GM23338 (cell line): ENCODE data around the gene MAP2K5. TPM values are rescaled to one million over a fixed set of nuclear protein-coding genes. Genes with fewer than 3 reads are reported as not detected.

ENCODE experiments used
- ATAC-seq: fragments of 200-7000 bp; cut with Tn5 transposase; 3 replicates; pipeline ENCODE4 v1.9.1; 2020
- DNase-seq: peaks from one replicate; pipeline ENCODE4 v3.0.0-alpha.2; 2015; ENCODE audit warnings: low spot score
- H2AFZ ChIP-seq: fragments of 200-600 bp; sonication (generic); 2 replicates; pipeline ENCODE4 v1.8.0; 2016; ENCODE audit warnings: antibody characterized with exemption, mild to moderate bottlenecking, moderate library complexity
- H3F3A ChIP-seq: fragments of 200-600 bp; sonication (generic); replicated peaks from 2 replicates; pipeline ENCODE4 v1.8.0; 2017; ENCODE audit warnings: antibody characterized with exemption, mixed run types, low read depth
- H3K27ac ChIP-seq: fragments of 200-600 bp; sonication (generic); 2 replicates; pipeline ENCODE4 v1.6.1; 2016; ENCODE audit warnings: low read depth
- H3K27me3 ChIP-seq: fragments of 200-600 bp; sonication (generic); 2 replicates; pipeline ENCODE4 v1.8.0; 2016; ENCODE audit warnings: mild to moderate bottlenecking, mixed run types, moderate library complexity; ENCODE audit not compliant: insufficient read depth
- H3K36me3 ChIP-seq: fragments of 200-600 bp; sonication (generic); 2 replicates; pipeline ENCODE4 v1.8.0; 2016; ENCODE audit warnings: mild to moderate bottlenecking; ENCODE audit not compliant: insufficient read depth
- H3K4me1 ChIP-seq: fragments of 200-600 bp; sonication (generic); 2 replicates; pipeline ENCODE4 v1.8.0; 2016; ENCODE audit warnings: mild to moderate bottlenecking, moderate library complexity; ENCODE audit not compliant: insufficient read depth
- H3K4me2 ChIP-seq: fragments of 200-600 bp; sonication (generic); 2 replicates; pipeline ENCODE4 v1.7.1; 2017; ENCODE audit warnings: mixed run types
- H3K4me3 ChIP-seq: fragments of 200-600 bp; sonication (generic); 2 replicates; pipeline ENCODE4 v1.6.1; 2016; ENCODE audit warnings: mixed run types
- H3K79me2 ChIP-seq: fragments of 200-600 bp; sonication (generic); replicated peaks from 2 replicates; pipeline ENCODE4 v1.8.0; 2017; ENCODE audit warnings: mild to moderate bottlenecking; ENCODE audit not compliant: insufficient read depth
- H3K9me2 ChIP-seq: fragments of 200-600 bp; sonication (generic); 2 replicates; pipeline ENCODE4 v1.8.0; 2017; ENCODE audit not compliant: insufficient read depth
- H4K20me1 ChIP-seq: fragments of 200-600 bp; sonication (generic); replicated peaks from 2 replicates; pipeline ENCODE4 v1.8.0; 2017; ENCODE audit warnings: mild to moderate bottlenecking; ENCODE audit not compliant: insufficient read depth
- H3K27ac Mint-ChIP-seq: 2 replicates; pipeline ENCODE4 v1.8.0; 2020; ENCODE audit warnings: inconsistent platforms, mild to moderate bottlenecking, moderate library complexity, mixed read lengths
- H3K27me3 Mint-ChIP-seq: 3 replicates; pipeline ENCODE4 v1.8.0; 2022; ENCODE audit warnings: low read depth, mild to moderate bottlenecking, moderate library complexity, mixed read lengths, inconsistent platforms; ENCODE audit not compliant: insufficient read depth, poor library complexity
- H3K36me3 Mint-ChIP-seq: 3 replicates; pipeline ENCODE4 v1.8.0; 2021; ENCODE audit warnings: low read depth, mild to moderate bottlenecking, inconsistent platforms, moderate library complexity, mixed read lengths
- H3K4me1 Mint-ChIP-seq: 3 replicates; pipeline ENCODE4 v1.8.0; 2020; ENCODE audit warnings: mild to moderate bottlenecking, inconsistent platforms, mixed read lengths
- H3K4me3 Mint-ChIP-seq: 3 replicates; pipeline ENCODE4 v1.8.0; 2021; ENCODE audit warnings: moderate library complexity, mild to moderate bottlenecking, inconsistent platforms, mixed read lengths
- H3K9me3 Mint-ChIP-seq: 3 replicates; pipeline ENCODE4 v1.8.0; 2020; ENCODE audit warnings: moderate library complexity, mild to moderate bottlenecking, inconsistent platforms, mixed read lengths
- CREB1 ChIP-seq: fragments of 250-450 bp; sonication (Bioruptor Pico); IDR thresholded peaks from 2 replicates; pipeline ENCODE4 v1.5.0; 2020; ENCODE audit warnings: low read depth, mild to moderate bottlenecking, moderate library complexity
- CTCF ChIP-seq, 2 experiments: fragments of 200-600 bp in 1 of 2; sonication (generic) in 1 of 2; conservative IDR thresholded peaks; 2 replicates each; pipeline versions ENCODE4 v1.5.1 to v1.6.1; 2016 to 2017; ENCODE audit warnings: antibody characterized with exemption in 2 of 2, low read depth in 2 of 2, mild to moderate bottlenecking in 2 of 2, moderate library complexity in 1 of 2
- EZH2 ChIP-seq: fragments of 200-600 bp; sonication (generic); IDR thresholded peaks from one replicate; pipeline ENCODE4 v1.8.0; 2017; ENCODE audit warnings: antibody characterized with exemption, mild to moderate bottlenecking, low read depth; ENCODE audit not compliant: unreplicated experiment
- NANOG ChIP-seq: IDR thresholded peaks from 2 replicates; pipeline ENCODE4 v1.6.1; 2016; ENCODE audit warnings: antibody characterized with exemption, borderline replicate concordance
- POLR2AphosphoS5 ChIP-seq: IDR thresholded peaks from 2 replicates; pipeline ENCODE4 v1.6.1; 2016; ENCODE audit warnings: antibody characterized with exemption, low read depth
- REST ChIP-seq: IDR thresholded peaks from one replicate; pipeline ENCODE4 v1.6.1; 2018; ENCODE audit warnings: antibody characterized with exemption; ENCODE audit not compliant: unreplicated experiment
- STAT1 ChIP-seq: IDR thresholded peaks from one replicate; pipeline ENCODE4 v1.6.1; 2016; ENCODE audit warnings: antibody characterized with exemption; ENCODE audit not compliant: unreplicated experiment
- ZNF331 ChIP-seq: fragments of 250-450 bp; sonication (Bioruptor Pico); IDR thresholded peaks from 2 replicates; pipeline ENCODE4 v1.5.0; 2020; ENCODE audit warnings: low read depth, mild to moderate bottlenecking, moderate library complexity
- polyA plus RNA-seq: library from polyadenylated mRNA; unstranded; fragments of >200 nt; fragmentation: Nextera tagmentation; extraction: Ambion mirVana; gene quantifications from 2 replicates; pipeline ENCODE4 v1.2.1, GENCODE V29; 2016
- total RNA-seq: library from RNA; depleted of rRNA; stranded (reverse); fragments of >200 nt; shearing (Covaris generic); gene quantifications from 2 replicates; pipeline ENCODE4 v1.2.3, GENCODE V29; 2014

The MAP2K5 gene
- total and polyA plus RNA-seq, 2 experiments from 2014 or later = 6.5 to 13.6 TPM

GRCh38 chr15:67824197-67824968 lies 281.9 kb downstream of the MAP2K5 start (continued):
- peak; percentile 37 for TF ChIP-seq REST

- Histone ChIP-seq H3K9me2 (no peaks in the 10 kb centered on the region), H3K4me2 (peak within 1 kb of the TSS; percentile 77), H3K27ac (no peak within 1 kb of the TSS), H3K4me1 (peaks cover 54% of the 10 kb centered on the region), H3K27me3 (peaks cover 100% of the 10 kb centered on the region), H3K36me3 (no peaks in the 10 kb centered on the region), H2AFZ (peak within 1 kb of the TSS; percentile 52), H3F3A (peaks cover 17% of the 10 kb centered on the region), H3K79me2 (no peaks in the 10 kb centered on the region), H3K4me3 (peak within 1 kb of the TSS; percentile 53), H4K20me1 (peaks cover 6% of the 10 kb centered on the region)
- peaks cover 6% of the 10 kb centered on the region; the same call in 1 of the 3 replicates for H3K36me3 Mint-ChIP-seq
- H3K27me3 Mint-ChIP-seq = peaks cover 86% of the 10 kb centered on the region
- H3K27ac Mint-ChIP-seq = no peak within 1 kb of the TSS
- H3K4me3 Mint-ChIP-seq = peak within 1 kb of the TSS; percentile 58
- DNase-seq (peak; percentile 90), ATAC-seq (peak; percentile 24)
- H3K4me1 Mint-ChIP-seq = peaks cover 52% of the 10 kb centered on the region
- peaks cover 11% of the 10 kb centered on the region for H3K9me3 Mint-ChIP-seq
- peak; percentile 78 for TF ChIP-seq REST
- TF ChIP-seq ZNF331 = no peak
- no peak for TF ChIP-seq CREB1
- no peak for TF ChIP-seq POLR2AphosphoS5
- peak; percentile 96 for TF ChIP-seq EZH2
- TF ChIP-seq NANOG = no peak
- no peak for TF ChIP-seq CTCF (conservative IDR thresholded peaks at IDR 0.05; ENCODE audit: low read depth in 2 of 2)
- TF ChIP-seq STAT1 = no peak
Observed at GRCh38 chr15:67824976-67825880, 282.7 kb downstream of the MAP2K5 start, which contains the start of gene SKOR1. SKOR1 (plus strand) TSS chr15:67825509; CDS start chr15:67825603, 94 bp downstream.
